ENCODE measurements around the gene PCSK4. TPM values are rescaled to one million over a fixed set of nuclear protein-coding genes. Genes with fewer than 3 reads are reported as not detected.
A peak's percentile ranks its signal among the peaks of the same experiment; 100 is the strongest.

PCSK4 gene
- total and polyA plus RNA-seq, 10 of the 15 experiments (the other 5 are each of a cell fraction or from before 2014, with no cell fraction given), result 0.27 to 0.99 (median 0.40) TPM; not detected in 3

GRCh38 chr19:1438035-1438932 lies 51.9 kb downstream of the PCSK4 start, which contains the start of gene RPS15 (continued):
- TF ChIP-seq, protein P1, sequence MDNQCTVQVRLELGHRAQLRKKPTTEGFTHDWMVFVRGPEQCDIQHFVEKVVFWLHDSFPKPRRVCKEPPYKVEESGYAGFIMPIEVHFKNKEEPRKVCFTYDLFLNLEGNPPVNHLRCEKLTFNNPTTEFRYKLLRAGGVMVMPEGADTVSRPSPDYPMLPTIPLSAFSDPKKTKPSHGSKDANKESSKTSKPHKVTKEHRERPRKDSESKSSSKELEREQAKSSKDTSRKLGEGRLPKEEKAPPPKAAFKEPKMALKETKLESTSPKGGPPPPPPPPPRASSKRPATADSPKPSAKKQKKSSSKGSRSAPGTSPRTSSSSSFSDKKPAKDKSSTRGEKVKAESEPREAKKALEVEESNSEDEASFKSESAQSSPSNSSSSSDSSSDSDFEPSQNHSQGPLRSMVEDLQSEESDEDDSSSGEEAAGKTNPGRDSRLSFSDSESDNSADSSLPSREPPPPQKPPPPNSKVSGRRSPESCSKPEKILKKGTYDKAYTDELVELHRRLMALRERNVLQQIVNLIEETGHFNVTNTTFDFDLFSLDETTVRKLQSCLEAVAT (IDR thresholded peaks at IDR 0.05), result peak; percentile 84
- 0 out of 2 replicates have a peak, but pooled peaks have one; percentile 30 for TF ChIP-seq IRF4 (IDR thresholded peaks at IDR 0.05; ENCODE audit: low read depth, low read length)
- TF ChIP-seq ZBED1 (IDR thresholded peaks at IDR 0.05; ENCODE audit: borderline replicate concordance), result peak; percentile 88
- TF ChIP-seq, protein P2, sequence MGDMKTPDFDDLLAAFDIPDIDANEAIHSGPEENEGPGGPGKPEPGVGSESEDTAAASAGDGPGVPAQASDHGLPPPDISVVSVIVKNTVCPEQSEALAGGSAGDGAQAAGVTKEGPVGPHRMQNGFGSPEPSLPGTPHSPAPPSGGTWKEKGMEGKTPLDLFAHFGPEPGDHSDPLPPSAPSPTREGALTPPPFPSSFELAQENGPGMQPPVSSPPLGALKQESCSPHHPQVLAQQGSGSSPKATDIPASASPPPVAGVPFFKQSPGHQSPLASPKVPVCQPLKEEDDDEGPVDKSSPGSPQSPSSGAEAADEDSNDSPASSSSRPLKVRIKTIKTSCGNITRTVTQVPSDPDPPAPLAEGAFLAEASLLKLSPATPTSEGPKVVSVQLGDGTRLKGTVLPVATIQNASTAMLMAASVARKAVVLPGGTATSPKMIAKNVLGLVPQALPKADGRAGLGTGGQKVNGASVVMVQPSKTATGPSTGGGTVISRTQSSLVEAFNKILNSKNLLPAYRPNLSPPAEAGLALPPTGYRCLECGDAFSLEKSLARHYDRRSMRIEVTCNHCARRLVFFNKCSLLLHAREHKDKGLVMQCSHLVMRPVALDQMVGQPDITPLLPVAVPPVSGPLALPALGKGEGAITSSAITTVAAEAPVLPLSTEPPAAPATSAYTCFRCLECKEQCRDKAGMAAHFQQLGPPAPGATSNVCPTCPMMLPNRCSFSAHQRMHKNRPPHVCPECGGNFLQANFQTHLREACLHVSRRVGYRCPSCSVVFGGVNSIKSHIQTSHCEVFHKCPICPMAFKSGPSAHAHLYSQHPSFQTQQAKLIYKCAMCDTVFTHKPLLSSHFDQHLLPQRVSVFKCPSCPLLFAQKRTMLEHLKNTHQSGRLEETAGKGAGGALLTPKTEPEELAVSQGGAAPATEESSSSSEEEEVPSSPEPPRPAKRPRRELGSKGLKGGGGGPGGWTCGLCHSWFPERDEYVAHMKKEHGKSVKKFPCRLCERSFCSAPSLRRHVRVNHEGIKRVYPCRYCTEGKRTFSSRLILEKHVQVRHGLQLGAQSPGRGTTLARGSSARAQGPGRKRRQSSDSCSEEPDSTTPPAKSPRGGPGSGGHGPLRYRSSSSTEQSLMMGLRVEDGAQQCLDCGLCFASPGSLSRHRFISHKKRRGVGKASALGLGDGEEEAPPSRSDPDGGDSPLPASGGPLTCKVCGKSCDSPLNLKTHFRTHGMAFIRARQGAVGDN (IDR thresholded peaks at IDR 0.05), result peak; percentile 43; the same call in 1 of the 2 replicates
- 0 out of 2 replicates have a peak, but pooled peaks have one; percentile 3 for TF ChIP-seq MTA3 (IDR thresholded peaks at IDR 0.05; ENCODE audit: borderline replicate concordance, low read length)
- TF ChIP-seq SRF (IDR thresholded peaks at IDR 0.05; ENCODE audit: low read depth in 2 of 2, low read length in 2 of 2), result peak in 1 of 2 experiments; percentile 52; a peak in 1 of 4 replicates
- TF ChIP-seq TAF1 (IDR thresholded peaks at IDR 0.05; ENCODE audit: borderline replicate concordance, low read depth, low read length), result peak; percentile 100
- TF ChIP-seq CREB1 (IDR thresholded peaks at IDR 0.05; ENCODE audit: low read depth), result peak; percentile 87
- TF ChIP-seq POU2F2 (IDR thresholded peaks at IDR 0.05; ENCODE audit: borderline replicate concordance, low read depth, low read length), result peak; percentile 93
- 0 out of 2 replicates have a peak, but pooled peaks have one; percentile 32 for TF ChIP-seq ZNF384 (IDR thresholded peaks at IDR 0.05; ENCODE audit: borderline replicate concordance, low read depth, low read length)
- TF ChIP-seq MTA2 (IDR thresholded peaks at IDR 0.05; ENCODE audit: low read depth), result no peak
- TF ChIP-seq RFX5 (IDR thresholded peaks at IDR 0.05; ENCODE audit: low read depth, low read length), result peak; percentile 61; the same call in 1 of the 2 replicates
- TF ChIP-seq NRF1 (conservative IDR thresholded peaks at IDR 0.05; ENCODE audit: low read depth, low read length), result 0 out of 2 replicates have a peak, but pooled peaks have one; percentile 39
- peak; percentile 20 for TF ChIP-seq RELA (IDR thresholded peaks at IDR 0.05; ENCODE audit: borderline replicate concordance, partially characterized antibody)

Measured in GM12878 (cell line).